22Rv1 (cell line): ENCODE measurements around the gene CFAP65.

Experiments
- H3K27ac ChIP-seq: fragments of 450-650 bp; 2 replicates; pipeline ENCODE4 v1.5.1; 2017
- ZFX ChIP-seq: fragments of 450-650 bp; IDR thresholded peaks from 2 replicates; pipeline ENCODE4 v1.6.1; 2017; ENCODE audit warnings: antibody characterized with exemption, borderline replicate concordance
- TF ChIP-seq, protein P1 (sequence below): fragments of 450-650 bp; IDR thresholded peaks from 2 replicates; pipeline ENCODE4 v1.5.1; 2017; ENCODE audit warnings: mild to moderate bottlenecking

Gene CFAP65

GRCh38 chr2:218995972-218996711, 45.2 kb downstream of the CFAP65 start:
- H3K27ac ChIP-seq, result peak overlapping the region; percentile 49
- TF ChIP-seq ZFX, result no peak
- TF ChIP-seq, protein P1, sequence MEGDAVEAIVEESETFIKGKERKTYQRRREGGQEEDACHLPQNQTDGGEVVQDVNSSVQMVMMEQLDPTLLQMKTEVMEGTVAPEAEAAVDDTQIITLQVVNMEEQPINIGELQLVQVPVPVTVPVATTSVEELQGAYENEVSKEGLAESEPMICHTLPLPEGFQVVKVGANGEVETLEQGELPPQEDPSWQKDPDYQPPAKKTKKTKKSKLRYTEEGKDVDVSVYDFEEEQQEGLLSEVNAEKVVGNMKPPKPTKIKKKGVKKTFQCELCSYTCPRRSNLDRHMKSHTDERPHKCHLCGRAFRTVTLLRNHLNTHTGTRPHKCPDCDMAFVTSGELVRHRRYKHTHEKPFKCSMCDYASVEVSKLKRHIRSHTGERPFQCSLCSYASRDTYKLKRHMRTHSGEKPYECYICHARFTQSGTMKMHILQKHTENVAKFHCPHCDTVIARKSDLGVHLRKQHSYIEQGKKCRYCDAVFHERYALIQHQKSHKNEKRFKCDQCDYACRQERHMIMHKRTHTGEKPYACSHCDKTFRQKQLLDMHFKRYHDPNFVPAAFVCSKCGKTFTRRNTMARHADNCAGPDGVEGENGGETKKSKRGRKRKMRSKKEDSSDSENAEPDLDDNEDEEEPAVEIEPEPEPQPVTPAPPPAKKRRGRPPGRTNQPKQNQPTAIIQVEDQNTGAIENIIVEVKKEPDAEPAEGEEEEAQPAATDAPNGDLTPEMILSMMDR, result peak; percentile 97

GRCh38 chr2:218995561-218995960, 45.8 kb downstream of the CFAP65 start:
- TF ChIP-seq, protein P1, result no peak
- no peak for TF ChIP-seq ZFX
- no peak overlapping the region for H3K27ac ChIP-seq

DNA sequence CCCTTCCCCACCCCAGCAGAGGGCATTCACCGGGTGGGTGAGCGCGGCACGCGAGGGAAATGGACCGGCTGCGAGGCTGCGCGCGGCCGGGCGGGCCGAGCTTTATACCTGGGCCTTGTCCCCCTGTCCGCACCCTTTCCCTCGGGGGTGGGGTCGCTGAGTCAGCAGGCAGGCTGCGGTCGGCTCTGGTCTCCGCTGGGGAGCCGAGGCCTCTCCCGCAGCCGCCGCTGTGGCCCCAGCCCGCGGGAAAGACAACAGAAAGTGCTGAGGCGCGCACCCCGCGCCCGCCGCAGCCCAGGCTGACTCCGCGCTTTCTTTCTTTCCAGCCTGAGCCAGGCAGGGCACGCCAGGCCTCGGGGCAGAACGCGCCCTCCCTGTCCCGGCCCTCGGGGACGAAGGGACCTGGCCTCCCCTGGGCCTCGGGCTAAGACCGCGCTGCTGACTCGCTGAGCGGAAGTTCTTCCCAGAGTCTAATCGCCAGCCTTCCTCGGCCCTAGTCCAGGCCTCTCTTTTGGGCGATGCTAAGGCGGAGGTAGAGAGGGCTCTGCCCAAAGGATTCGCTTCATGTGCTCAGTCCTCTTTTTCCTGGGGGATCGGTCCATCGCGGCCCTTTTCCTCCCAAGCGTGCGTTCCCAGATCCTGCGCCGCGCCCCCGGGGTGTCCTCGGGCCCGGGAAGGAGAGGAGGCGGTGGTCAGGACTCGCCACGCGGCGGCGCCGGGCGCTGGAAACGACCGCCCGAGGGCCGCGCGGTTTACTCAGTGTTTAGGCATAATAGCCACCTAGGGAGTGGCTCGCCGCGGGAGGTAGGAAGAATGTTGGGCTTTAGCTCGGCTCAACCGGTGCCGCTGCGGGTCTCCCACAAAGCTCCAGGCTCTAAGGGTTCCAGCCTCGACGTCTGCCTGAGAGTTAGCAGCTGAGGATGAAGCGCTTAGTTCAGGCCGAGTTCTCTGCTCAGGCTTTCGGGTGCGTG, 47.7 kb downstream of the CFAP65 start, which contains the start of gene CRYBA2:
Gene CRYBA2 (minus strand): TSS at position 78 of the 971 bp plus-strand sequence. CDS start 246 bp downstream, outside the sequence.
- H3K27ac ChIP-seq, result peak within 1 kb of the TSS; percentile 46
- TF ChIP-seq, protein P1, result peak; percentile 55
- no peak for TF ChIP-seq ZFX

GRCh38 chr2:218992703-218993344, 48.5 kb downstream of the CFAP65 start:
- H3K27ac ChIP-seq, result peak overlapping the region; percentile 46
- TF ChIP-seq ZFX, result no peak
- TF ChIP-seq, protein P1, result no peak

- H3K27ac ChIP-seq, result no peak overlapping the region
- TF ChIP-seq ZFX, result no peak
Observed at GRCh38 chr2:218992196-218992595, 49.1 kb downstream of the CFAP65 start.

- H3K27ac ChIP-seq, result no peak overlapping the region
- no peak for TF ChIP-seq ZFX
- TF ChIP-seq, protein P1, result no peak
Observed at GRCh38 chr2:218991674-218992168, 49.6 kb downstream of the CFAP65 start.

GRCh38 chr2:218990612-218991011, 50.7 kb downstream of the CFAP65 start:
- H3K27ac ChIP-seq, result no peak overlapping the region
- TF ChIP-seq, protein P1, result no peak
- TF ChIP-seq ZFX, result no peak
